HEK293 (cell line): ENCODE data around the gene ZDHHC11.

ENCODE experiments used
- CTCF ChIA-PET: fragments of 350-600 bp; formaldehyde crosslinking; extraction: SDS; loops from one replicate; lab custom pipeline; 2021; ENCODE audit warnings: antibody characterized with exemption; lab: Yijun Ruan, JAX
- POLR2A ChIA-PET: fragments of 300-600 bp; formaldehyde crosslinking; extraction: SDS; loops from one replicate; lab custom pipeline; 2020; ENCODE audit warnings: antibody characterized with exemption, inconsistent platforms; lab: Yijun Ruan, JAX
- H3K27ac ChIP-seq: fragments of 200-500 bp; sonication (Bioruptor generic); 2 replicates; pipeline ENCODE4 v1.5.1; 2014; ENCODE audit warnings: low read depth, low read length, control low read depth, inconsistent platforms; ENCODE audit errors: extremely low read depth
- H3K36me3 ChIP-seq, 2 experiments: fragments of 200-500 bp in 1 of 2; sonication (Bioruptor generic) in 1 of 2; 1 replicate in 1 of 2; 2 replicates in 1 of 2; pipeline ENCODE4 v1.5.1; 2014 to 2017; ENCODE audit warnings: inconsistent platforms in 2 of 2, low read length in 2 of 2; ENCODE audit not compliant: control insufficient read depth in 2 of 2, insufficient read depth in 1 of 2
- H3K4me1 ChIP-seq: fragments of 200-500 bp; sonication (Bioruptor generic); 2 replicates; pipeline ENCODE4 v1.5.1; 2014; ENCODE audit warnings: mild to moderate bottlenecking, low read length, inconsistent platforms; ENCODE audit not compliant: control insufficient read depth, insufficient read depth
- H3K4me3 ChIP-seq: 2 replicates; pipeline ENCODE4 v1.5.1; 2011; ENCODE audit warnings: low read depth, mild to moderate bottlenecking, control low read depth, low read length, moderate library complexity
- H3K9me3 ChIP-seq: fragments of 200-500 bp; sonication (Bioruptor generic); 2 replicates; pipeline ENCODE4 v1.5.1; 2014; ENCODE audit warnings: low read depth, low read length, inconsistent platforms; ENCODE audit not compliant: control insufficient read depth, insufficient read depth
- BCL11B ChIP-seq: fragments of 450-650 bp; formaldehyde crosslinking; IDR thresholded peaks from 2 replicates; pipeline ENCODE4 v1.5.1; 2016; ENCODE audit warnings: low read depth, missing biosample characterization, missing genetic modification characterization
- GLIS2 ChIP-seq: fragments of 450-650 bp; formaldehyde crosslinking; IDR thresholded peaks from 2 replicates; pipeline ENCODE4 v1.5.1; 2016; ENCODE audit warnings: missing biosample characterization, missing genetic modification characterization
- KLF1 ChIP-seq: fragments of 450-650 bp; formaldehyde crosslinking; IDR thresholded peaks from 2 replicates; pipeline ENCODE4 v1.5.1; 2016; ENCODE audit warnings: missing biosample characterization, missing genetic modification characterization
- SCRT1 ChIP-seq: fragments of 450-650 bp; formaldehyde crosslinking; IDR thresholded peaks from 2 replicates; pipeline ENCODE4 v1.5.1; 2016; ENCODE audit warnings: missing biosample characterization, missing genetic modification characterization, borderline replicate concordance
- SCRT2 ChIP-seq: fragments of 450-650 bp; formaldehyde crosslinking; IDR thresholded peaks from 2 replicates; pipeline ENCODE4 v1.5.1; 2016; ENCODE audit warnings: missing biosample characterization, missing genetic modification characterization
- ZBTB20 ChIP-seq: fragments of 450-650 bp; formaldehyde crosslinking; IDR thresholded peaks from 2 replicates; pipeline ENCODE4 v1.5.1; 2016; ENCODE audit warnings: missing biosample characterization, missing genetic modification characterization
- ZNF155 ChIP-seq: fragments of 450-650 bp; formaldehyde crosslinking; IDR thresholded peaks from 2 replicates; pipeline ENCODE4 v1.5.1; 2016; ENCODE audit warnings: missing biosample characterization, missing genetic modification characterization
- ZNF174 ChIP-seq: fragments of 450-650 bp; formaldehyde crosslinking; IDR thresholded peaks from 2 replicates; pipeline ENCODE4 v1.5.0; 2017; ENCODE audit warnings: missing biosample characterization, mild to moderate bottlenecking, missing genetic modification characterization
- ZNF175 ChIP-seq: fragments of 450-650 bp; formaldehyde crosslinking; IDR thresholded peaks from 2 replicates; pipeline ENCODE4 v1.5.1; 2016; ENCODE audit warnings: missing biosample characterization, missing genetic modification characterization
- ZNF202 ChIP-seq: fragments of 450-650 bp; formaldehyde crosslinking; IDR thresholded peaks from 2 replicates; pipeline ENCODE4 v1.5.1; 2016; ENCODE audit warnings: missing biosample characterization, missing genetic modification characterization, borderline replicate concordance
- ZNF341 ChIP-seq: fragments of 450-650 bp; formaldehyde crosslinking; IDR thresholded peaks from 2 replicates; pipeline ENCODE4; 2016; ENCODE audit warnings: low read depth, missing biosample characterization, missing genetic modification characterization
- ZNF391 ChIP-seq: fragments of 450-650 bp; formaldehyde crosslinking; IDR thresholded peaks from 2 replicates; pipeline ENCODE4 v1.5.1; 2016; ENCODE audit warnings: low read depth, missing biosample characterization, missing genetic modification characterization, borderline replicate concordance
- ZNF394 ChIP-seq: fragments of 450-650 bp; formaldehyde crosslinking; IDR thresholded peaks from 2 replicates; pipeline ENCODE4 v1.5.1; 2016; ENCODE audit warnings: missing biosample characterization, missing genetic modification characterization, mild to moderate bottlenecking, moderate library complexity, borderline replicate concordance
- ZNF48 ChIP-seq: fragments of 450-650 bp; formaldehyde crosslinking; IDR thresholded peaks from 2 replicates; pipeline ENCODE4 v1.5.1; 2016; ENCODE audit warnings: missing biosample characterization, missing genetic modification characterization
- ZNF501 ChIP-seq: fragments of 450-650 bp; formaldehyde crosslinking; IDR thresholded peaks from 2 replicates; pipeline ENCODE4 v1.5.1; 2016; ENCODE audit warnings: missing biosample characterization, missing genetic modification characterization
- ZNF521 ChIP-seq: fragments of 450-650 bp; formaldehyde crosslinking; IDR thresholded peaks from 2 replicates; pipeline ENCODE4 v1.5.1; 2017; ENCODE audit warnings: missing biosample characterization, mild to moderate bottlenecking, missing genetic modification characterization
- ZNF558 ChIP-seq: fragments of 450-650 bp; formaldehyde crosslinking; IDR thresholded peaks from 2 replicates; pipeline ENCODE4 v1.5.1; 2016; ENCODE audit warnings: missing biosample characterization, missing genetic modification characterization
- ZNF600 ChIP-seq: fragments of 450-650 bp; formaldehyde crosslinking; IDR thresholded peaks from 2 replicates; pipeline ENCODE4 v1.5.1; 2016; ENCODE audit warnings: missing biosample characterization, missing genetic modification characterization
- ZNF623 ChIP-seq: fragments of 450-650 bp; formaldehyde crosslinking; IDR thresholded peaks from 2 replicates; pipeline ENCODE4 v1.5.1; 2016; ENCODE audit warnings: missing biosample characterization, missing genetic modification characterization
- ZNF701 ChIP-seq: fragments of 450-650 bp; formaldehyde crosslinking; IDR thresholded peaks from 2 replicates; pipeline ENCODE4 v1.5.1; 2016; ENCODE audit warnings: missing biosample characterization, missing genetic modification characterization
- ZNF707 ChIP-seq: fragments of 450-650 bp; formaldehyde crosslinking; IDR thresholded peaks from 2 replicates; pipeline ENCODE4 v1.5.1; 2016; ENCODE audit warnings: missing biosample characterization, missing genetic modification characterization
- ZNF747 ChIP-seq: fragments of 450-650 bp; formaldehyde crosslinking; IDR thresholded peaks from 2 replicates; pipeline ENCODE4 v1.5.1; 2016; ENCODE audit warnings: missing biosample characterization, missing genetic modification characterization
- ZNF776 ChIP-seq: fragments of 450-650 bp; formaldehyde crosslinking; IDR thresholded peaks from 2 replicates; pipeline ENCODE4 v1.5.0; 2017; ENCODE audit warnings: missing biosample characterization, missing genetic modification characterization, borderline replicate concordance
- ZNF792 ChIP-seq: fragments of 450-650 bp; formaldehyde crosslinking; IDR thresholded peaks from 2 replicates; pipeline ENCODE4 v1.5.1; 2016; ENCODE audit warnings: missing biosample characterization, missing genetic modification characterization
- TF ChIP-seq, protein P1 (sequence below): fragments of 450-650 bp; IDR thresholded peaks from 2 replicates; pipeline ENCODE4 v1.5.1; 2018; ENCODE audit warnings: missing biosample characterization, missing genetic modification characterization
- TF ChIP-seq, protein P2 (sequence below): fragments of 450-650 bp; formaldehyde crosslinking; IDR thresholded peaks from 2 replicates; pipeline ENCODE4 v1.5.1; 2016; ENCODE audit warnings: missing biosample characterization, missing genetic modification characterization
- TF ChIP-seq, protein P3 (sequence below): fragments of 450-650 bp; formaldehyde crosslinking; IDR thresholded peaks from 2 replicates; pipeline ENCODE4 v1.5.1; 2016; ENCODE audit warnings: missing biosample characterization, missing genetic modification characterization, low read depth
- TF ChIP-seq, protein P4 (sequence below): fragments of 450-650 bp; formaldehyde crosslinking; IDR thresholded peaks from 2 replicates; pipeline ENCODE4 v1.5.1; 2016; ENCODE audit warnings: missing biosample characterization, missing genetic modification characterization, borderline replicate concordance

The ZDHHC11 gene

DNA sequence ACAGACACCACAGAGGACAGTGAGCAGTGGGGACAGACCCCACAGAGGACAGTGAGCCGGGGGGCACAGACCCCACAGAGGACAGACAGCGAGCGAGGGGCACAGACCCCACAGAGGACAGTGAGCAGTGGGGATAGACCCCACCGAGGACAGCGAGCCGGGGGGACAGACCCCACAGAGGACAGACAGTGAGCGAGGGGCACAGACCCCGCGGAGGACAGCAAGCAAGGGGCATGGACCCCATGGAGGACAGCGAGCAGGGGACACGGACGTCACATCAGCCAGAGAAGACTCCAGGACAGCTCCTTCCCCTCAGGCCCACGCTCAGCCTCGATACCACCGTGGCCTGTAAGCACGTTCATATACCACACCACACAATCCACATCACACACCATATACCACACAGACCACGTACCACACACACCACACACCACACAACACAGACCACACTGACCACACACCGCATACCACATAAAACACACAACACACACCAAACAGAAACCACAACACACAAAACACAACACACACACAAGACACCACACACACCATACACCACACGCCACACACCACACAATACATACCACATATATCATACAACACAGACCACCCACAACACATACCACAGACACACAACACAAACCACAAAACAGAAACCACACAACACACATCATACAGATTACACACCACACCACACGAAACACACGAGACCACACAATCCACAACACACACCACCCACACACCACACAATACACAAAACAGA, 5.2 kb upstream of the ZDHHC11 start:
- ChIA-PET POLR2A (interaction anchor here (0.6 kb wide), 1 partner anchor 382 kb away, joined by 6 read pairs; no protein-coding TSS in a partner anchor), CTCF (no interaction called here)
- Histone ChIP-seq H3K9me3 (no peaks in the 10 kb centered on the region), H3K4me3 (no peak overlapping the region), H3K27ac (no peak overlapping the region), H3K4me1 (no peaks in the 10 kb centered on the region), H3K36me3 (peaks cover 0 to 8% of the 10 kb centered on the region in 2 experiments; a peak in 2 of 3 replicates)
- no peak for TF ChIP-seq ZNF48 (tag by site-specific recombination)
- TF ChIP-seq SCRT1 = no peak
- TF ChIP-seq ZNF521 (tag by site-specific recombination) = 0 out of 2 replicates have a peak, but pooled peaks have one; percentile 85
- no peak for TF ChIP-seq ZNF792
- TF ChIP-seq SCRT2 (tag by site-specific recombination) = no peak
- 0 out of 2 replicates have a peak, but pooled peaks have one; percentile 10 for TF ChIP-seq ZNF701
- no peak for TF ChIP-seq ZNF202 (tag by site-specific recombination)
- no peak for TF ChIP-seq ZNF776 (tag by site-specific recombination)
- no peak for TF ChIP-seq ZNF341 (tag by site-specific recombination)
- no peak for TF ChIP-seq ZNF175 (tag by site-specific recombination)
- no peak for TF ChIP-seq KLF1 (tag by site-specific recombination)
- TF ChIP-seq, protein P1, sequence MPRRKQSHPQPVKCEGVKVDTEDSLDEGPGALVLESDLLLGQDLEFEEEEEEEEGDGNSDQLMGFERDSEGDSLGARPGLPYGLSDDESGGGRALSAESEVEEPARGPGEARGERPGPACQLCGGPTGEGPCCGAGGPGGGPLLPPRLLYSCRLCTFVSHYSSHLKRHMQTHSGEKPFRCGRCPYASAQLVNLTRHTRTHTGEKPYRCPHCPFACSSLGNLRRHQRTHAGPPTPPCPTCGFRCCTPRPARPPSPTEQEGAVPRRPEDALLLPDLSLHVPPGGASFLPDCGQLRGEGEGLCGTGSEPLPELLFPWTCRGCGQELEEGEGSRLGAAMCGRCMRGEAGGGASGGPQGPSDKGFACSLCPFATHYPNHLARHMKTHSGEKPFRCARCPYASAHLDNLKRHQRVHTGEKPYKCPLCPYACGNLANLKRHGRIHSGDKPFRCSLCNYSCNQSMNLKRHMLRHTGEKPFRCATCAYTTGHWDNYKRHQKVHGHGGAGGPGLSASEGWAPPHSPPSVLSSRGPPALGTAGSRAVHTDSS (tag by site-specific recombination) = no peak
- TF ChIP-seq ZNF501 (tag by site-specific recombination) = peak; percentile 43
- TF ChIP-seq ZNF600 (tag by site-specific recombination) = peak; percentile 87
- TF ChIP-seq ZNF155 (tag by site-specific recombination) = no peak
- TF ChIP-seq, protein P2, sequence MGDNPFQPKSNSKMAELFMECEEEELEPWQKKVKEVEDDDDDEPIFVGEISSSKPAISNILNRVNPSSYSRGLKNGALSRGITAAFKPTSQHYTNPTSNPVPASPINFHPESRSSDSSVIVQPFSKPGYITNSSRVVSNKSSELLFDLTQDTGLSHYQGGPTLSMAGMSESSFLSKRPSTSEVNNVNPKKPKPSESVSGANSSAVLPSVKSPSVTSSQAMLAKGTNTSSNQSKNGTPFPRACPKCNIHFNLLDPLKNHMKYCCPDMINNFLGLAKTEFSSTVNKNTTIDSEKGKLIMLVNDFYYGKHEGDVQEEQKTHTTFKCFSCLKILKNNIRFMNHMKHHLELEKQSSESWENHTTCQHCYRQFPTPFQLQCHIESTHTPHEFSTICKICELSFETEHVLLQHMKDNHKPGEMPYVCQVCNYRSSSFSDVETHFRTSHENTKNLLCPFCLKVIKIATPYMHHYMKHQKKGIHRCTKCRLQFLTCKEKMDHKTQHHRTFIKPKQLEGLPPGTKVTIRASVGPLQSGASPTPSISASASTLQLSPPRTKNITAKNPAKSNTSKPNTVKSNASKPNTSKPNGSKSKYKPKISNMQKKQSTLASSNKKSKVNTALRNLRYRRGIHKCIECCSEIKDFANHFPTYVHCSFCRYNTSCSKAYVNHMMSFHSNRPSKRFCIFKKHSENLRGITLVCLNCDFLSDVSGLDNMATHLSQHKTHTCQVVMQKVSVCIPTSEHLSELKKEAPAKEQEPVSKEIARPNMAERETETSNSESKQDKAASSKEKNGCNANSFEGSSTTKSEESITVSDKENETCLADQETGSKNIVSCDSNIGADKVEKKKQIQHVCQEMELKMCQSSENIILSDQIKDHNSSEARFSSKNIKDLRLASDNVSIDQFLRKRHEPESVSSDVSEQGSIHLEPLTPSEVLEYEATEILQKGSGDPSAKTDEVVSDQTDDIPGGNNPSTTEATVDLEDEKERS = no peak
- peak; percentile 60 for TF ChIP-seq GLIS2
- no peak for TF ChIP-seq ZNF394 (tag by site-specific recombination)
- TF ChIP-seq ZNF558 (tag by site-specific recombination) = no peak
- no peak for TF ChIP-seq ZNF747
- TF ChIP-seq BCL11B (tag by site-specific recombination) = no peak
- TF ChIP-seq ZNF391 = peak; percentile 7
- TF ChIP-seq, protein P3, sequence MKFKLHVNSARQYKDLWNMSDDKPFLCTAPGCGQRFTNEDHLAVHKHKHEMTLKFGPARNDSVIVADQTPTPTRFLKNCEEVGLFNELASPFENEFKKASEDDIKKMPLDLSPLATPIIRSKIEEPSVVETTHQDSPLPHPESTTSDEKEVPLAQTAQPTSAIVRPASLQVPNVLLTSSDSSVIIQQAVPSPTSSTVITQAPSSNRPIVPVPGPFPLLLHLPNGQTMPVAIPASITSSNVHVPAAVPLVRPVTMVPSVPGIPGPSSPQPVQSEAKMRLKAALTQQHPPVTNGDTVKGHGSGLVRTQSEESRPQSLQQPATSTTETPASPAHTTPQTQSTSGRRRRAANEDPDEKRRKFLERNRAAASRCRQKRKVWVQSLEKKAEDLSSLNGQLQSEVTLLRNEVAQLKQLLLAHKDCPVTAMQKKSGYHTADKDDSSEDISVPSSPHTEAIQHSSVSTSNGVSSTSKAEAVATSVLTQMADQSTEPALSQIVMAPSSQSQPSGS = no peak
- TF ChIP-seq, protein P4, sequence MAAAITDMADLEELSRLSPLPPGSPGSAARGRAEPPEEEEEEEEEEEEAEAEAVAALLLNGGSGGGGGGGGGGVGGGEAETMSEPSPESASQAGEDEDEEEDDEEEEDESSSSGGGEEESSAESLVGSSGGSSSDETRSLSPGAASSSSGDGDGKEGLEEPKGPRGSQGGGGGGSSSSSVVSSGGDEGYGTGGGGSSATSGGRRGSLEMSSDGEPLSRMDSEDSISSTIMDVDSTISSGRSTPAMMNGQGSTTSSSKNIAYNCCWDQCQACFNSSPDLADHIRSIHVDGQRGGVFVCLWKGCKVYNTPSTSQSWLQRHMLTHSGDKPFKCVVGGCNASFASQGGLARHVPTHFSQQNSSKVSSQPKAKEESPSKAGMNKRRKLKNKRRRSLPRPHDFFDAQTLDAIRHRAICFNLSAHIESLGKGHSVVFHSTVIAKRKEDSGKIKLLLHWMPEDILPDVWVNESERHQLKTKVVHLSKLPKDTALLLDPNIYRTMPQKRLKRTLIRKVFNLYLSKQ (tag by site-specific recombination) = no peak
- TF ChIP-seq ZNF174 (tag by site-specific recombination) = no peak
- TF ChIP-seq ZNF623 (tag by site-specific recombination) = no peak
- TF ChIP-seq ZNF707 (tag by site-specific recombination) = no peak
- peak; percentile 16; the same call in 1 of the 2 replicates for TF ChIP-seq ZBTB20
